Mammary epithelial cell (primary cell): ENCODE measurements around the gene PREX1.

ENCODE experiments used
- CTCF ChIP-seq, 2 donors: IDR thresholded peaks in 1 of 2; conservative IDR thresholded peaks in 1 of 2; 2 replicates each; pipeline ENCODE4 v1.5.1; 2011 to 2012; ENCODE audit warnings: inconsistent platforms in 2 of 2, low read length in 2 of 2, mild to moderate bottlenecking in 2 of 2, control low read depth in 1 of 2, low read depth in 1 of 2; ENCODE audit not compliant: insufficient read depth in 1 of 2; ENCODE audit errors: extremely low read depth in 1 of 2
- EZH2 ChIP-seq: IDR thresholded peaks from 2 replicates; pipeline ENCODE4 v1.6.1; 2012; ENCODE audit warnings: low read length, inconsistent platforms, borderline replicate concordance

GRCh38 chr20:48844996-48845395 lies 17.2 kb upstream of the PREX1 start:
- TF ChIP-seq CTCF (conservative IDR thresholded peaks at IDR 0.05 in 1 of 2, IDR thresholded peaks at IDR 0.05 in 1 of 2; ENCODE audit: extremely low read depth in 1 of 2, insufficient read depth in 1 of 2, low read depth in 1 of 2, low read length in 2 of 2) = no peak
- no peak for TF ChIP-seq EZH2
